ENCODE results near the gene SLC10A4.

SLC10A4 gene

DNA sequence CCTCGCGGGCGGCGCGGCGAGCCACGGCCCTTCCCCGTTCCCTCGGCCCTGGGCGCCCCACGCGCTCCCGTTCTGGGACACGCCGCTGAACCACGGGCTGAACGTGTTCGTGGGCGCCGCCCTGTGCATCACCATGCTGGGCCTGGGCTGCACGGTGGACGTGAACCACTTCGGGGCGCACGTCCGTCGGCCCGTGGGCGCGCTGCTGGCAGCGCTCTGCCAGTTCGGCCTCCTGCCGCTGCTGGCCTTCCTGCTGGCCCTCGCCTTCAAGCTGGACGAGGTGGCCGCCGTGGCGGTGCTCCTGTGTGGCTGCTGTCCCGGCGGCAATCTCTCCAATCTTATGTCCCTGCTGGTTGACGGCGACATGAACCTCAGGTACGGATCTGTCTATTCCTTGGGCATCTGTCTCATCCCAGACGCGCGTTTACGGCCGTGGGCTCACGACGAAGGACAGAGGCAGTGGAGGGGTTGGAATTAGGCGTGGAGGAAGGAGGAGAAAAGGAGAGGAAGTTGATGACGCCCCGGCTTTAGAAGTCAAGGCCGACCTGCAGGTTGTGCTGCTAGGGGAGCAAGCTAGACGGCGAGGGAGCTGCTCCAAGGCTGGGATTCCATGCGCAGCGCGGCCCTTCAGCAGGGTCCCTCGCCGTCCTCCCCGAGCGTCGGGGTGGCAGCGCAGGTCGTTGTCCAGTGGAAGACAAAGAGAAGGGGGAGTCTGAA lies 792 bp downstream of the SLC10A4 start:
- H3K27me3 ChIP-seq (replicated peaks; ENCODE audit: control insufficient read depth, insufficient read depth, low read length, poor library complexity, severe bottlenecking): peaks cover 15% of the 10 kb centered on the region
- H3K4me3 ChIP-seq (ENCODE audit: insufficient read depth, low read depth, low read length, poor library complexity, severe bottlenecking): peak overlapping the region; percentile 16
- no peak for DNase-seq
- no peak overlapping the region for H3K27ac ChIP-seq (ENCODE audit: insufficient read depth, low read length, poor library complexity, severe bottlenecking)
- H3K4me1 ChIP-seq (ENCODE audit: control insufficient read depth, insufficient read depth, low read length, poor library complexity, severe bottlenecking): peaks cover 7% of the 10 kb centered on the region
- H3K9me3 ChIP-seq (ENCODE audit: control insufficient read depth, low read length): no peaks in the 10 kb centered on the region
- H3K36me3 ChIP-seq (ENCODE audit: control insufficient read depth, insufficient read depth, low read length): no peaks in the 10 kb centered on the region

DNA sequence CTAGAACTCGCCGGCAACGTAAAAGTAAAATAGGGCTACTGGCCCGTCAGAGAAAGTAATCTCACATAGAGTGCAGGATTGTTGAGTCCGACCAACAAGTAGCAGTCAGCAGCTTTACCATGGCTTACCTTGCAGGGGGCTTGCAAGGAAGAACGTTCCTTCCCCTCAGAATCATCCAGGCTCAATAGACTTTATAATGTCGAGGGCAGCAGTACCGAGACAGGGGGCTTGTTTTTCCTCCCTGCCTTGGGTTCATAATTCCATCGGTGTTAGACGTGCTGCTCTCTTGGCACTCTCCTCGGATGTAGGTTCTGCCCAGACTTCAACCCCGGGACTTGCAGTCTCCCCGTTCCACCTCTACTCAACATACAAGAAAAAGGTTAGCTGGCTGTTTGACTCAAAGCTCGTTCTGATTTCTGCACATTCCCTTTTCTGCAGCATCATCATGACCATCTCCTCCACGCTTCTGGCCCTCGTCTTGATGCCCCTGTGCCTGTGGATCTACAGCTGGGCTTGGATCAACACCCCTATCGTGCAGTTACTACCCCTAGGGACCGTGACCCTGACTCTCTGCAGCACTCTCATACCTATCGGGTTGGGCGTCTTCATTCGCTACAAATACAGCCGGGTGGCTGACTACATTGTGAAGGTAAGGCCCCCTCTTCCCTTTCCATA lies 1.5 kb downstream of the SLC10A4 start:
- peak overlapping the region; percentile 16 for H3K4me3 ChIP-seq (ENCODE audit: insufficient read depth, low read depth, low read length, poor library complexity, severe bottlenecking)
- no peaks in the 10 kb centered on the region for H3K36me3 ChIP-seq (ENCODE audit: control insufficient read depth, insufficient read depth, low read length)
- DNase-seq: no peak
- H3K4me1 ChIP-seq (ENCODE audit: control insufficient read depth, insufficient read depth, low read length, poor library complexity, severe bottlenecking): peaks cover 7% of the 10 kb centered on the region
- H3K9me3 ChIP-seq (ENCODE audit: control insufficient read depth, low read length): no peaks in the 10 kb centered on the region
- no peak overlapping the region for H3K27ac ChIP-seq (ENCODE audit: insufficient read depth, low read length, poor library complexity, severe bottlenecking)
- peaks cover 18% of the 10 kb centered on the region for H3K27me3 ChIP-seq (replicated peaks; ENCODE audit: control insufficient read depth, insufficient read depth, low read length, poor library complexity, severe bottlenecking)

DNA sequence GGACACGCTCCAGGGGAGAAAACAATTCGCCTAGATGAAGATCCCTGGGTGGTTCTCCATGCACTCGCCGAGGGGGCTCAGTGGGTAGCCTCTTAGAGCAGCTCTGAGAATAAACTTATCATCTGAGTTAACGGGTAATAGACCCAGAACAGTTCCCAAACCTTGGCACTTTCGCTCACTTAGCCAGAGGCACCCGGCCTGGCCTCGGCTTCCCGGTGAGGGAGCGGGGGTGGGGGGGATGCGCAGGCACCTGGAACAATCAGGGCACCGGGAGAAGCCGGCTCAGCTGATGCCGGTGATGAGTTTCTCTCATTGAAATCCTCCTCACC lies 6.5 kb downstream of the SLC10A4 start:
- peaks cover 24% of the 10 kb centered on the region for H3K27me3 ChIP-seq (replicated peaks; ENCODE audit: control insufficient read depth, insufficient read depth, low read length, poor library complexity, severe bottlenecking)
- H3K4me3 ChIP-seq (ENCODE audit: insufficient read depth, low read depth, low read length, poor library complexity, severe bottlenecking): no peak overlapping the region

DNA sequence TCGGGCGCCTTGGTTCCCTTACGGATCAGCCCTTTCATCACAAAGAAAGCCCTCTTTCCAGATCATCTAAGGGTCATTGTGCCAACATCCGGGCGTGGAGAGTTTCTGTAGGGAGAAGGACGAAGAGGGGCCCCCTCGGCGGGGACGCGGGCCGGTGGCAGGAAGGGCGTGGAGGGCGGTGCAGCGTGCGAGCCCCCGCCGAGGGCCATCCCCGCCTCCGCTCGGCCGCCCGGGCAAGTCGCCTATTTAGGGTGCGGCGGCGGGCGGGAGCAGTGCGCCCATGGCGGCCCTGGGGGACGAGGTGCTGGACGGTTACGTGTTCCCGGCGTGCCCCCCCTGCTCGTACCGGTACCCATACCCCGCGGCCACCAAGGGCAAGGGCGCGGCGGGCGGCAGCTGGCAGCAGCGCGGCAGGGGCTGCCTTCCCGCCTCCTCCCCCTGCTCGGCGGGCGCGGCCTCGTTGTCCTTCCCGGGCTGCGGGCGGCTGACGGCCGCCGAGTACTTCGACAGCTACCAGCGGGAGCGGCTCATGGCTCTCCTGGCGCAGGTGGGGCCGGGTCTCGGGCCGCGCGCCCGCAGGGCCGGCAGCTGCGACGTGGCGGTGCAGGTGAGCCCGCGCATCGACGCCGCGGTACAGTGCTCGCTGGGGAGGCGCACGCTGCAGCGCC lies 7.0 kb downstream of the SLC10A4 start, which contains the start of gene ZAR1:
Gene ZAR1, plus strand, starts transcription at position 241 of the 668 bp plus-strand sequence. Its CDS starts 40 bp downstream, at position 281.
- H3K36me3 ChIP-seq (ENCODE audit: control insufficient read depth, insufficient read depth, low read length): no peaks in the 10 kb centered on the region
- H3K4me1 ChIP-seq (ENCODE audit: control insufficient read depth, insufficient read depth, low read length, poor library complexity, severe bottlenecking): peaks cover 10% of the 10 kb centered on the region
- peaks cover 24% of the 10 kb centered on the region for H3K27me3 ChIP-seq (replicated peaks; ENCODE audit: control insufficient read depth, insufficient read depth, low read length, poor library complexity, severe bottlenecking)
- no peaks in the 10 kb centered on the region for H3K9me3 ChIP-seq (ENCODE audit: control insufficient read depth, low read length)
- no peak for DNase-seq
- H3K27ac ChIP-seq (ENCODE audit: insufficient read depth, low read length, poor library complexity, severe bottlenecking): no peak within 1 kb of the TSS
- peak within 1 kb of the TSS; percentile 32 for H3K4me3 ChIP-seq (ENCODE audit: insufficient read depth, low read depth, low read length, poor library complexity, severe bottlenecking)

More for the DNA sequence above, 6.5 kb downstream of the SLC10A4 start:
- Histone ChIP-seq H3K9me3 (ENCODE audit: control insufficient read depth, low read length) (no peaks in the 10 kb centered on the region), H3K4me1 (ENCODE audit: control insufficient read depth, insufficient read depth, low read length, poor library complexity, severe bottlenecking) (peaks cover 10% of the 10 kb centered on the region), H3K36me3 (ENCODE audit: control insufficient read depth, insufficient read depth, low read length) (no peaks in the 10 kb centered on the region), H3K27ac (ENCODE audit: insufficient read depth, low read length, poor library complexity, severe bottlenecking) (no peak overlapping the region)
- DNase-seq: no peak

DNA sequence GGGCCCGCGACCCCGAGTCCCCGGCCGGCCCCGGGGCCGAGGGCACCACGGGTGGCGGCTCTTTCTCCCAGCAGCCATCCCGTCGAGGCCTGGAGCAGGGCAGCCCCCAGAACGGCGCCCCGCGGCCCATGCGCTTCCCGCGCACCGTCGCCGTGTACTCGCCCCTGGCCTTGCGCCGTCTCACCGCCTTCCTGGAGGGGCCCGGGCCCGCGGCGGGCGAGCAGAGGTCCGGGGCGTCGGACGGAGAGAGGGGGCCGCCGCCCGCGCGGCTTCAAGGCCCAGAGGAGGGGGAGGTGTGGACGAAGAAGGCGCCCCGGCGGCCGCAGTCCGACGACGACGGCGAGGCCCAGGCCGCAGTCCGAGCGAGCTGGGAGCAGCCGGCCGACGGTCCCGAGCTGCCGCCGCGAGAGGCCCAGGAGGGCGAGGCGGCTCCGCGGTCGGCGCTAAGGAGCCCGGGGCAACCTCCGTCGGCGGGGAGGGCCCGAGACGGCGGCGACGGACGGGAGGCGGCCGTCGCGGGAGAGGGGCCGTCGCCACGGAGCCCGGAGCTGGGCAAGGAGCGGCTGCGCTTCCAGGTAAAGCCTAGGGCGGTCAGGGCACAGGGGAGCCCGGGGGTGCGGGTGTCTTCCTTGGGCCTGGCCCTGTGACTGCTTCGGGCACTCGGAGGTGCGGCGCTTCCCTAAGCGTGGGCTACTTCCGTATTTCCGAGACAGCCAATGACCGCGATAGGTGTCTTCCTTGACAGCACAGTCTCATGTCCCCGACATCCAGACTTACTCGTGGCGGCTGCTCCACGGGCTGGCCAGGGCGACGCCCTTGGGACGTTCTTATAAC lies 7.8 kb downstream of the SLC10A4 start:
- DNase-seq: no peak
- H3K9me3 ChIP-seq (ENCODE audit: control insufficient read depth, low read length): no peaks in the 10 kb centered on the region
- no peaks in the 10 kb centered on the region for H3K36me3 ChIP-seq (ENCODE audit: control insufficient read depth, insufficient read depth, low read length)
- peaks cover 10% of the 10 kb centered on the region for H3K4me1 ChIP-seq (ENCODE audit: control insufficient read depth, insufficient read depth, low read length, poor library complexity, severe bottlenecking)
- H3K27ac ChIP-seq (ENCODE audit: insufficient read depth, low read length, poor library complexity, severe bottlenecking): no peak overlapping the region
- H3K27me3 ChIP-seq (replicated peaks; ENCODE audit: control insufficient read depth, insufficient read depth, low read length, poor library complexity, severe bottlenecking): peaks cover 24% of the 10 kb centered on the region
- peak overlapping the region; percentile 32 for H3K4me3 ChIP-seq (ENCODE audit: insufficient read depth, low read depth, low read length, poor library complexity, severe bottlenecking)

DNA sequence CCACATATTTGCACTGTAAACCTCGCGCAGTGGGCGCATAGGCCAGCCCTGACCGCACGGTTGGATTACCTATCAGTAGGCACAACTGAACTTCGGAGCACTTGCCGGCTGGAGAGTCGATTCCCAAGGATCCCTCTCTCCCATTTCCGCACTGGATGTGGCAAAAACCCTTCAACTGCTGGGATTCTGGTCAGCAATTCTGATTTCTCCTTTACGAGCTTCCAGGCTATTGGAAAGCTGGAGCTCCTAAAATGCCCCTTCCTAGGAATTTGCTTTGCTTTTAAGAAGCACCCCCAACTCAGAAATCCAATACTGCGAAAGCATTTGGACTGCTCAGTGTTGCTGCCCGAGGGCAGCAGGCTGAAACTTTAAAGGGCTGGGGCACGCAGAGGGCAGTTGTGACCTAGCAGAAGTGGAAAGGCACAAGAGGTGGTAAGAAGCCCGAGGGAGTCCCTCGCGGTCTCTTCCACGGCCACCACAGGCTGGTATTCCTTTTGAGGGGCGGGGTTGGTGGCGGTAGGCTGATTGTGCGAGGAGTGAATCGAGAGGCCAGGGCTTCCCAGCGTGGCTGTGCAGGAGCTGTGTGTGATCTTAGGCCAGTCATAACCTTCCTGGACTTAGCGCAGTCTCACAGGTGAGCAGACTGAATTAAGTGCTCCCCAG lies 8.5 kb downstream of the SLC10A4 start:
- Histone ChIP-seq H3K27ac (ENCODE audit: insufficient read depth, low read length, poor library complexity, severe bottlenecking) (no peak overlapping the region), H3K4me3 (ENCODE audit: insufficient read depth, low read depth, low read length, poor library complexity, severe bottlenecking) (no peak overlapping the region), H3K36me3 (ENCODE audit: control insufficient read depth, insufficient read depth, low read length) (no peaks in the 10 kb centered on the region), H3K27me3 (replicated peaks; ENCODE audit: control insufficient read depth, insufficient read depth, low read length, poor library complexity, severe bottlenecking) (peaks cover 22% of the 10 kb centered on the region), H3K9me3 (ENCODE audit: control insufficient read depth, low read length) (no peaks in the 10 kb centered on the region), H3K4me1 (ENCODE audit: control insufficient read depth, insufficient read depth, low read length, poor library complexity, severe bottlenecking) (peaks cover 10% of the 10 kb centered on the region)
- DNase-seq: no peak

DNA sequence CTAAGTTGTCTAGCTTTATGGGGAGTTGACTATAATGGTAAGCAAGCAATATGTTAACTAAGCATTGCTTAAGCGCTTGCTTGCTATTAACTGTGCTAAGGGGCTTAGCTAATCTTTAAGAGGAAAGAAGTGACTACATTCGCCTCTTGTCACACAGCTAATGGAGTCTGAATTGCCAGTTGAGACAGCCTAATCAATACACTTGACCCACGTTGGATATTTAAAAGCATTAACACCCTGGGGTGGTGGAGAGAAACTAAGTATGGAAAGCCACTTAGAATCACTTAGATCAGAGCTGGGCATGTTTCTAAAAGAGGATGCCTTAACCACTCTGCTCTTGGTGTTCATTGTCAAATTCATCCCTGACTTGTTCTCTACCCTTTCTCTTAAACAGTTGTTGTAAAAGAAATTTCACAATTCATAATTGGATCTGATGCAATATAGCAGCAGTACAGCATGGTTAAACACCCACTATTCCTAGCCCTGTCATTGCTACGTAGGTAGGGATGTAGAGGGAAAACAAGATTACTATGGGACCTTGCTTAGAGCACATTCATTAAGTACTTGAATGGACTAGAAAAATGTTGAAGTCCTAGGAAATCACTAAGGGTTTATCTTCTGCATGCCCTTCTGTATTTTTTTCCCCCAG lies 10.4 kb downstream of the SLC10A4 start:
- H3K36me3 ChIP-seq (ENCODE audit: control insufficient read depth, insufficient read depth, low read length): no peaks in the 10 kb centered on the region
- H3K4me1 ChIP-seq (ENCODE audit: control insufficient read depth, insufficient read depth, low read length, poor library complexity, severe bottlenecking): peaks cover 10% of the 10 kb centered on the region
- H3K27me3 ChIP-seq (replicated peaks; ENCODE audit: control insufficient read depth, insufficient read depth, low read length, poor library complexity, severe bottlenecking): peaks cover 19% of the 10 kb centered on the region
- H3K4me3 ChIP-seq (ENCODE audit: insufficient read depth, low read depth, low read length, poor library complexity, severe bottlenecking): no peak overlapping the region
- H3K9me3 ChIP-seq (ENCODE audit: control insufficient read depth, low read length): no peaks in the 10 kb centered on the region
- H3K27ac ChIP-seq (ENCODE audit: insufficient read depth, low read length, poor library complexity, severe bottlenecking): no peak overlapping the region
- no peak for DNase-seq

DNA sequence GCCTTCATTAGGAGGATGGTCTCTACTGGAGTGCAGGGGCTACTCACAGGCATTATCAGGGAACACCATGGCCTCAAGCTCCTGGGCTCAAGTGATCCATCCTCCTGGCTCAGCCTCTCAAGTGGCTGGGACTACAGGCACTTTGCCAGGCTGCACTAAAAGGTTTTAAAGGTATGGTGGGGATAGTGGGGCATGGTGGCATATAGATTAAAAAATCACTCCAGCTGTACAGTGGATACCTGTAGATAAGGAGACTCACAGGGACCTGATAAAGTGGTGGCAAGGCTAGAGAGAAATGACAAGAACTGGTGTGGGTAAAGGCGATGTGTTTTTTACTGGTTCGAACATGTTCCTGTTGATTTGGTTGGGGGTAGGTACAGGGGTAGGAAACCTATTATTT lies 12.8 kb downstream of the SLC10A4 start:
- H3K9me3 ChIP-seq (ENCODE audit: control insufficient read depth, low read length): no peaks in the 10 kb centered on the region
- peaks cover 3% of the 10 kb centered on the region for H3K27me3 ChIP-seq (replicated peaks; ENCODE audit: control insufficient read depth, insufficient read depth, low read length, poor library complexity, severe bottlenecking)
- no peak overlapping the region for H3K4me3 ChIP-seq (ENCODE audit: insufficient read depth, low read depth, low read length, poor library complexity, severe bottlenecking)
- no peak for DNase-seq
- peaks cover 10% of the 10 kb centered on the region for H3K36me3 ChIP-seq (ENCODE audit: control insufficient read depth, insufficient read depth, low read length)
- H3K27ac ChIP-seq (ENCODE audit: insufficient read depth, low read length, poor library complexity, severe bottlenecking): no peak overlapping the region
- no peaks in the 10 kb centered on the region for H3K4me1 ChIP-seq (ENCODE audit: control insufficient read depth, insufficient read depth, low read length, poor library complexity, severe bottlenecking)

DNA sequence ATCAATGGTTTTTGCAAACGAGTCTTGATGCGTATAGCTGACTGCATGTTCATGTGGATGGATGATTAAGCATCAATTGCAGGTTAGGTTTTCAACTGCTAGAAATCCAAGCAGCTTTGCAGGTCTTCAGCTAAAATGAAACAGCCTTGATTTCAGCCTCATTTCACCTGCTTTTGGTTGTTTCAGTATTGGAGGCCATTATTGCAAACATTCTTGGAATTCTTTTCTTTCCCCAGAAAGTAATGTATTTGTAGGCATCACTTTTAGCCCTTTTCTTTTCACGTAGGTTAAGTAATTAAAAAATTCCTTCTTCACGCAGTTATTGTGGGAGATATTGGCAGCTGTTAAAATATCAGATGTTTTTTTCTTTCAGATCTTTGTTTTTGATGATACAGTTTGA lies 15.8 kb downstream of the SLC10A4 start:
- no peak for DNase-seq
- no peaks in the 10 kb centered on the region for H3K27me3 ChIP-seq (replicated peaks; ENCODE audit: control insufficient read depth, insufficient read depth, low read length, poor library complexity, severe bottlenecking)
- H3K4me3 ChIP-seq (ENCODE audit: insufficient read depth, low read depth, low read length, poor library complexity, severe bottlenecking): no peak overlapping the region
- H3K4me1 ChIP-seq (ENCODE audit: control insufficient read depth, insufficient read depth, low read length, poor library complexity, severe bottlenecking): no peaks in the 10 kb centered on the region
- H3K27ac ChIP-seq (ENCODE audit: insufficient read depth, low read length, poor library complexity, severe bottlenecking): no peak overlapping the region
- H3K36me3 ChIP-seq (ENCODE audit: control insufficient read depth, insufficient read depth, low read length): peaks cover 17% of the 10 kb centered on the region
- H3K9me3 ChIP-seq (ENCODE audit: control insufficient read depth, low read length): no peaks in the 10 kb centered on the region

All from effector memory CD4-positive, alpha-beta T cell (primary cell).